IMR-90 (cell line): ENCODE data around the gene PRSS2. TPM values are rescaled to one million over a fixed set of nuclear protein-coding genes. Genes with fewer than 3 reads are reported as not detected.

Experiments used
- ATAC-seq: fragments of 200-7000 bp; cut with Tn5 transposase; 2 replicates; pipeline ENCODE4 v1.9.1; 2020; ENCODE audit warnings: low read depth, mild to moderate bottlenecking, moderate library complexity
- BruUV-seq: library from RNA; stranded (reverse); fragments of 400-500 nt; replicated peaks from 2 replicates; lab custom pipeline; 2021; lab: Mats Ljungman, UMichigan
- CTCF ChIA-PET: fragments of 300-600 bp; formaldehyde crosslinking; extraction: SDS; loops from one replicate; lab custom pipeline; 2021; ENCODE audit warnings: antibody characterized with exemption; lab: Yijun Ruan, JAX
- POLR2A ChIA-PET: fragments of 300-600 bp; sonication (Branson Sonifier 250); formaldehyde crosslinking; loops from one replicate; lab custom pipeline; 2022; ENCODE audit warnings: antibody characterized with exemption; ENCODE audit not compliant: unreplicated experiment; lab: Charles Lee
- DNase-seq: peaks from one replicate; pipeline ENCODE4 v3.0.0; 2013
- H2AFZ ChIP-seq: replicated peaks from 2 replicates; pipeline ENCODE3; 2013; ENCODE audit warnings: low read length, mild to moderate bottlenecking; ENCODE audit not compliant: poor library complexity
- H2AK5ac ChIP-seq: 2 replicates; pipeline ENCODE4 v1.6.1; 2013; ENCODE audit warnings: low read depth, low read length, inconsistent platforms
- H2AK9ac ChIP-seq: replicated peaks from 2 replicates; pipeline ENCODE3; 2013; ENCODE audit warnings: mild to moderate bottlenecking, low read depth, low read length, moderate library complexity; ENCODE audit not compliant: poor library complexity
- H2BK120ac ChIP-seq: 2 replicates; pipeline ENCODE4 v1.6.1; 2013; ENCODE audit warnings: low read depth, low read length, inconsistent platforms
- H2BK15ac ChIP-seq: 3 replicates; pipeline ENCODE4 v1.6.1; 2013; ENCODE audit warnings: low read depth, low read length, inconsistent platforms
- H2BK20ac ChIP-seq: 2 replicates; pipeline ENCODE4 v1.6.1; 2013; ENCODE audit warnings: low read depth, mild to moderate bottlenecking, inconsistent platforms, low read length, moderate library complexity
- H2BK5ac ChIP-seq: 2 replicates; pipeline ENCODE4 v1.6.1; 2013; ENCODE audit warnings: mild to moderate bottlenecking, low read depth, low read length, inconsistent platforms; ENCODE audit not compliant: poor library complexity, severe bottlenecking
- H3K14ac ChIP-seq: replicated peaks from 2 replicates; pipeline ENCODE4 v1.6.1; 2013; ENCODE audit warnings: low read depth, low read length, inconsistent platforms
- H3K18ac ChIP-seq: 2 replicates; pipeline ENCODE4 v1.6.1; 2013; ENCODE audit warnings: low read depth, low read length, control low read depth
- H3K23ac ChIP-seq: 2 replicates; pipeline ENCODE4 v1.6.1; 2013; ENCODE audit warnings: low read depth, low read length, inconsistent platforms
- H3K27ac ChIP-seq: 2 replicates; pipeline ENCODE4 v1.5.1; 2013; ENCODE audit warnings: mild to moderate bottlenecking, control low read depth, low read length; ENCODE audit not compliant: insufficient read depth
- H3K27me3 ChIP-seq: 2 replicates; pipeline ENCODE4 v1.6.1; 2013; ENCODE audit warnings: low read length; ENCODE audit not compliant: control insufficient read depth, insufficient read depth
- H3K36me3 ChIP-seq: 2 replicates; pipeline ENCODE4 v1.6.1; 2013; ENCODE audit warnings: low read length, mixed read lengths; ENCODE audit not compliant: control insufficient read depth, insufficient read depth
- H3K4ac ChIP-seq: 2 replicates; pipeline ENCODE4 v1.6.1; 2013; ENCODE audit warnings: low read depth, low read length, inconsistent platforms
- H3K4me1 ChIP-seq: 2 replicates; pipeline ENCODE4 v1.6.1; 2013; ENCODE audit warnings: low read length, mixed read lengths; ENCODE audit not compliant: control insufficient read depth, insufficient read depth
- H3K4me2 ChIP-seq: 2 replicates; pipeline ENCODE4 v1.6.1; 2013; ENCODE audit warnings: low read depth, mild to moderate bottlenecking, control low read depth, low read length, moderate library complexity
- H3K4me3 ChIP-seq: 2 replicates; pipeline ENCODE4 v1.5.1; 2013; ENCODE audit warnings: low read depth, mild to moderate bottlenecking, control low read depth, low read length, moderate library complexity; ENCODE audit not compliant: insufficient read depth
- H3K56ac ChIP-seq: 2 replicates; pipeline ENCODE4 v1.6.1; 2013; ENCODE audit warnings: low read length, inconsistent platforms; ENCODE audit not compliant: insufficient read depth; ENCODE audit errors: extremely low read depth
- H3K79me1 ChIP-seq, 2 experiments: 2 replicates each; pipeline ENCODE4 v1.6.1; 2013; ENCODE audit warnings: low read length in 2 of 2, inconsistent platforms in 1 of 2, low read depth in 1 of 2
- H3K9ac ChIP-seq: 2 replicates; pipeline ENCODE4 v1.6.1; 2013; ENCODE audit warnings: low read depth, low read length, control low read depth
- H3K9me1 ChIP-seq: 2 replicates; pipeline ENCODE4 v1.6.1; 2013; ENCODE audit warnings: low read length, inconsistent platforms; ENCODE audit not compliant: insufficient read depth
- H3K9me3 ChIP-seq: 2 replicates; pipeline ENCODE4 v1.6.1; 2013; ENCODE audit warnings: low read length; ENCODE audit not compliant: control insufficient read depth, insufficient read depth
- H4K20me1 ChIP-seq: 2 replicates; pipeline ENCODE4 v1.6.1; 2013; ENCODE audit warnings: low read length, inconsistent platforms; ENCODE audit not compliant: insufficient read depth
- H4K5ac ChIP-seq: 2 replicates; pipeline ENCODE4 v1.6.1; 2013; ENCODE audit warnings: mild to moderate bottlenecking, low read depth, low read length, control low read depth
- H4K8ac ChIP-seq, 2 experiments: 2 replicates each; pipeline ENCODE4 v1.6.1; 2013; ENCODE audit warnings: low read depth in 2 of 2, low read length in 2 of 2, control low read depth in 1 of 2, inconsistent platforms in 1 of 2
- H4K91ac ChIP-seq: 2 replicates; pipeline ENCODE4 v1.6.1; 2013; ENCODE audit warnings: low read depth, low read length, inconsistent platforms; ENCODE audit not compliant: insufficient read depth
- BHLHE40 ChIP-seq: fragments of 150-350 bp; IDR thresholded peaks from 2 replicates; pipeline ENCODE4 v1.6.1; 2016; ENCODE audit warnings: mild to moderate bottlenecking, low read depth, low read length
- CEBPB ChIP-seq: IDR thresholded peaks from 2 replicates; pipeline ENCODE4 v1.6.1; 2012; ENCODE audit warnings: low read depth, low read length, improper control_type of control experiment
- CHD1 ChIP-seq: IDR thresholded peaks from 2 replicates; pipeline ENCODE4 v1.6.1; 2012; ENCODE audit warnings: low read depth, low read length, improper control_type of control experiment
- CTCF ChIP-seq: conservative IDR thresholded peaks from 2 replicates; pipeline ENCODE4 v1.5.1; 2012; ENCODE audit warnings: mild to moderate bottlenecking, low read depth, low read length, improper control_type of control experiment
- ELK1 ChIP-seq: fragments of 150-350 bp; IDR thresholded peaks from 2 replicates; pipeline ENCODE4 v1.6.1; 2016; ENCODE audit warnings: low read depth, mild to moderate bottlenecking, low read length, moderate library complexity, borderline replicate concordance
- FOS ChIP-seq: fragments of 150-350 bp; IDR thresholded peaks from 2 replicates; pipeline ENCODE4 v1.6.1; 2016; ENCODE audit warnings: low read depth, low read length
- MAFK ChIP-seq: IDR thresholded peaks from 2 replicates; pipeline ENCODE4 v1.6.1; 2012; ENCODE audit warnings: low read depth, low read length, improper control_type of control experiment
- MAZ ChIP-seq: IDR thresholded peaks from 2 replicates; pipeline ENCODE4 v1.6.1; 2012; ENCODE audit warnings: low read depth, mild to moderate bottlenecking, low read length, improper control_type of control experiment, moderate library complexity, borderline replicate concordance
- MXI1 ChIP-seq: IDR thresholded peaks from 2 replicates; pipeline ENCODE4 v1.6.1; 2012; ENCODE audit warnings: low read depth, mild to moderate bottlenecking, low read length, moderate library complexity, borderline replicate concordance
- NFE2L2 ChIP-seq: fragments of 150-350 bp; IDR thresholded peaks from 2 replicates; pipeline ENCODE4 v1.6.1; 2016; ENCODE audit warnings: low read depth, mild to moderate bottlenecking, low read length
- POLR2A ChIP-seq: IDR thresholded peaks from 2 replicates; pipeline ENCODE4 v1.6.1; 2012; ENCODE audit warnings: mild to moderate bottlenecking, low read depth, low read length
- RAD21 ChIP-seq: IDR thresholded peaks from 2 replicates; pipeline ENCODE4 v1.6.1; 2012; ENCODE audit warnings: low read length, improper control_type of control experiment
- RCOR1 ChIP-seq: IDR thresholded peaks from 2 replicates; pipeline ENCODE4 v1.6.1; 2012; ENCODE audit warnings: mild to moderate bottlenecking, low read length, improper control_type of control experiment; ENCODE audit not compliant: insufficient replicate concordance
- RFX5 ChIP-seq: IDR thresholded peaks from 2 replicates; pipeline ENCODE4 v1.8.0; 2012; ENCODE audit warnings: low read depth, mild to moderate bottlenecking, low read length, moderate library complexity
- SMC3 ChIP-seq: fragments of 150-350 bp; IDR thresholded peaks from 2 replicates; pipeline ENCODE4 v1.6.1; 2016; ENCODE audit warnings: low read depth, mild to moderate bottlenecking, antibody characterized with exemption, low read length, moderate library complexity
- USF2 ChIP-seq: fragments of 150-350 bp; IDR thresholded peaks from 2 replicates; pipeline ENCODE4 v1.6.1; 2017; ENCODE audit warnings: mild to moderate bottlenecking, antibody characterized with exemption, low read length, low read depth
- WGBS, 2 experiments: methylation state at CpG; one replicate each; pipeline versions ENCODE4 v1.1.5 to v1.1.7; 2013; ENCODE audit warnings: missing lambda C conversion rate in 2 of 2; ENCODE audit not compliant: insufficient read length in 1 of 2; ENCODE audit errors: extremely low coverage in 2 of 2; 5-methylcytosine and 5-hydroxymethylcytosine counted together
- dilution Hi-C: fragments of 300-500 bp; cut with HindIII; formaldehyde crosslinking; loops from one replicate; pipeline ENCODE4 v1.14.3; 2018; ENCODE audit warnings: low sequenced_read_pairs; ENCODE audit not compliant: unreplicated experiment
- in situ Hi-C: fragments of 300-500 bp; cut with MboI; formaldehyde crosslinking; loops from 3 replicates; pipeline ENCODE4 v1.14.3; 2019; ENCODE audit warnings: low sequenced_read_pairs, inconsistent platforms, mixed read lengths
- intact Hi-C: fragments of 100-400 bp; cut with micrococcal nuclease; formaldehyde crosslinking; loops from 2 replicates; pipeline ENCODE4 v1.10.0; 2022
- polyA plus RNA-seq, 3 experiments: library from polyadenylated mRNA; depleted of rRNA; stranded (reverse); fragments of >200 nt; gene quantifications; 2 replicates each; pipeline ENCODE4 v1.2.3, GENCODE V29; 2012; ENCODE audit warnings: low replicate concordance in 1 of 3
- total RNA-seq: library from RNA; depleted of rRNA; stranded (reverse); fragments of >200 nt; gene quantifications from 2 replicates; pipeline ENCODE4 v1.2.3, GENCODE V29; 2012

Gene PRSS2
- total and polyA plus RNA-seq, 2 of the 4 experiments (the other 2 are of a cell fraction), result not detected

- H4K20me1 ChIP-seq, result no peaks in the 10 kb centered on the region
- H3K23ac ChIP-seq, result no peak overlapping the region
- H2AFZ ChIP-seq, result no peak overlapping the region
- CTCF ChIA-PET, result interaction anchor here (1.2 kb wide), 1 partner anchor 50 kb away, joined by 3 read pairs; no protein-coding TSS in a partner anchor
- no peak overlapping the region for H4K5ac ChIP-seq
- H3K4me2 ChIP-seq, result no peak overlapping the region
- no peak overlapping the region for H2AK9ac ChIP-seq
- no peak overlapping the region for H3K27ac ChIP-seq
- ATAC-seq (no peak), DNase-seq (no peak)
- no peaks in the 10 kb centered on the region for H3K9me1 ChIP-seq
- no peak overlapping the region for H2BK120ac ChIP-seq
- peaks cover 2% of the 10 kb centered on the region; the same call in 1 of the 2 replicates for H3K27me3 ChIP-seq
- H3K4me1 ChIP-seq, result no peaks in the 10 kb centered on the region
- H3K14ac ChIP-seq, result no peak overlapping the region
- no peak overlapping the region for H4K8ac ChIP-seq
- H4K91ac ChIP-seq, result no peak overlapping the region
- H3K4ac ChIP-seq, result no peak overlapping the region
- no TSS peak for BruUV-seq
- H3K56ac ChIP-seq, result no peak overlapping the region
- TF ChIP-seq CTCF (no peak), POLR2A (no peak), CEBPB (no peak), FOS (no peak), NFE2L2 (no peak), RCOR1 (no peak), ELK1 (no peak), BHLHE40 (no peak), MAFK (no peak), RAD21 (no peak), SMC3 (no peak), CHD1 (no peak), USF2 (no peak), RFX5 (no peak), MXI1 (no peak), MAZ (no peak)
- no peak overlapping the region for H2AK5ac ChIP-seq
- POLR2A ChIA-PET, result no interaction called here
- dilution Hi-C loops (no loop called here), in situ Hi-C loops (no loop called here), intact Hi-C loops (loop anchor here (1.0 kb wide), 1 partner anchor 195 kb away; no protein-coding TSS in a partner anchor)
- H2BK15ac ChIP-seq, result no peak overlapping the region
- 100% methylated on average over 1 of the region's 8 CpGs; no CpG with 5 or more reads in 1 of the 2 experiments for WGBS, 2 experiments
- H2BK5ac ChIP-seq, result no peak overlapping the region
- H2BK20ac ChIP-seq, result no peak overlapping the region
- H3K79me1 ChIP-seq, result no peaks in the 10 kb centered on the region
- H3K4me3 ChIP-seq, result no peak overlapping the region
- H3K18ac ChIP-seq, result no peak overlapping the region
- no peak overlapping the region for H3K9ac ChIP-seq
- no peaks in the 10 kb centered on the region for H3K9me3 ChIP-seq
- H3K36me3 ChIP-seq, result no peaks in the 10 kb centered on the region
Measured at GRCh38 chr7:142733271-142733670, 37.5 kb upstream of the PRSS2 start.
